ENCODE data around the gene NYAP1.

DNA sequence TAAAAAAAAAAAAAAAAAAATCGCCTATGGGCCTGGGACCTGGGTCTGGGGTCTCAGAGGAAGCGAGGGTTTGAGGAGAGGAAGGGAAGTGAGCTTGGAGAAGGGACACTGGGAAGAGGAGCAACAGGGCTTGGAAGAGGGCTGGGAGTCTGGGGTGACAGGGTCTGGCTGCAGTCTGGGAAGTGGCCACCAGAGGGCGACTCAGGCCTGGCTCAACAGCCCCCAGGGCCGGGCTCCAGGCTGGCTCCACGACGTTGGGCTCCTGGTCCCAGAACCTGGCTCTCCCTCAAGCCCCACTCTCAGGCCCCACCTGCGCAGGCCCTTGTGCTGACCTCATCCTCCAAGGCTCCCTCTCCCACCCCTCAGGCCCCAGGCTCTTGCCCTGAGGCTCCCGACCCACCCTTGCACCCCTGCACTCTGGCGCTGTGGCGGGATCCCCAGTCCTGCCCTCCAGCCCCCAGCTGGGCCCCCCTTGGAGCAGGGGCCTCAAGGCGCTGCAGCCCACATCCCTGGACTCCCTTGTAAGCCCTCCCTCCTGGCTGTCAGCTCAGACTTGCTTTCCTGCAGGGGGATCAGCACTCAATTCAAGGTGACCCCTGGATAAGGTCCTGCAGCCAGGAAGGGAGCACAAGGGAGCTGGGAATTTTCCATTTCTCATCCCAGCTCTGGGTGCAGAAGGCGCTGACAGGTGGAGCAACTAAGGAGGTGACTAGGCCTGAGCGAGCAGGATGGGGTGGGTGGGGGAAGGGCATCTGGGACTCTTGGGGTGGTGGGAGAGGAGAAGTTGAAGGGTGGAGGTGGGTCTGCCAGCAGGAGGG is 14.3 kb upstream of the NYAP1 start:
- TF ChIP-seq CTCF (IDR thresholded peaks at IDR 0.05) (peak; percentile 81), EZH2 (IDR thresholded peaks at IDR 0.05) (no peak)
